GM19193 (cell line): ENCODE measurements around the gene TCEAL8.

Experiments
- POLR2A ChIP-seq: IDR thresholded peaks from 4 replicates; pipeline ENCODE4 v1.6.1; 2011; ENCODE audit not compliant: insufficient read depth, insufficient read length; ENCODE audit errors: extremely low read depth

Gene TCEAL8

GRCh38 chrX:103234869-103235268 lies 20.1 kb downstream of the TCEAL8 start:
- no peak for TF ChIP-seq POLR2A

GRCh38 chrX:103233263-103233662 lies 21.7 kb downstream of the TCEAL8 start:
- no peak for TF ChIP-seq POLR2A

GRCh38 chrX:103220511-103221323 lies 34.2 kb downstream of the TCEAL8 start:
- TF ChIP-seq POLR2A: no peak

- no peak for TF ChIP-seq POLR2A
Observed at GRCh38 chrX:103215425-103215991, 39.4 kb downstream of the TCEAL8 start.

GRCh38 chrX:103214870-103215424 lies 40.0 kb downstream of the TCEAL8 start, which contains the start of gene BEX4:
BEX4 (plus strand) TSS chrX:103215108; CDS start chrX:103216154, 1,046 bp downstream.
- TF ChIP-seq POLR2A: peak; percentile 53

- TF ChIP-seq POLR2A: no peak
Observed at GRCh38 chrX:103212749-103213457, 42.1 kb downstream of the TCEAL8 start.

GRCh38 chrX:103211012-103211715 lies 43.8 kb downstream of the TCEAL8 start:
- TF ChIP-seq POLR2A: no peak

- TF ChIP-seq POLR2A: no peak
Observed at GRCh38 chrX:103210056-103210455, 44.9 kb downstream of the TCEAL8 start.
